Measurements from ENCODE around the gene LAMC2. TPM values are rescaled to one million over a fixed set of nuclear protein-coding genes. Genes with fewer than 3 reads are reported as not detected.
A peak's percentile ranks its signal among the peaks of the same experiment; 100 is the strongest.

The LAMC2 gene
- polyA plus RNA-seq, 1 donor (not counting 4 experiments of a cell fraction or from before 2014, with no cell fraction given) = 1,627 TPM

DNA sequence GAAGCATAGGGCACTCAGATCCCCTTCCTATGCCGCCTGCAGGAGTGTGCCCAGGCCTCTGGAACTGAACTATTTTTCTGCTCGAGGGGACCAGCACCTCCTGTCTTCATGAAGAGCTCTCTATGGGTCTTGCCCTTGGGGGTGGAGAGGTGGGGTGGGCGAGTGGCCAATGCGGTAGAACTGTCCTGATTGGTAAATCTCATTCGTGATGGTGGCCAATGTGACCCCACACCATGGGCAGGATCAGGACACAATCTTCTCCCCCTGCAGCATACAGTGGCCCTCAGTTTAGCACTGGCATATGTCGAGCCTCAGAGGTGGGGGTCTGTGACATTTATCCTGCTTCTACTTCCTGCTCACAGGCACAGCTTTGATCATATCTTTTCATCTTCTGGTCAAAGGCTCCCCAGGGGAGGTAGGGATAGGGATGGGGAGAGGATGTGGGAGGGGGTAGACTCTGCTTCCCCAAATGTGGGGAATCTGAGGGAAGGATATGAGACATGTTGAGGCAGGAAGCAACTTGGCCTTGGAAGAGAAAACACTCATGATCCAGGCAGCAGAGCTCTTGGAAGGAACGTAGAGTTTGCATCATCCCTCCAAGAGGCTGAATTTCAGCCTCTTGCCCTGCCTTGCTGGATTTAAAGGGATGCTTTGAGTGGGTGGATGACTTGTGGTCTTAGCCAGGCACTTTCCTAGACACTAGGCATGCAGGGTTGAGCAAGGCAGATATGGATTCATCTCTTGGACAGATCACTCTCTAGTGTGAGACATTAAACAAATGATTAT, 81.8 kb downstream of the LAMC2 start:
- no peaks in the 10 kb centered on the region for H3K27me3 ChIP-seq (ENCODE audit: control insufficient read depth, extremely low read depth, insufficient read depth, low read length)
- FAIRE-seq (peak; percentile 96), DNase-seq (ENCODE audit: low read depth, low spot score) (peak; percentile 88)
- no peak for TF ChIP-seq EZH2 (IDR thresholded peaks at IDR 0.05; ENCODE audit: low read length)
- TF ChIP-seq, protein P1, sequence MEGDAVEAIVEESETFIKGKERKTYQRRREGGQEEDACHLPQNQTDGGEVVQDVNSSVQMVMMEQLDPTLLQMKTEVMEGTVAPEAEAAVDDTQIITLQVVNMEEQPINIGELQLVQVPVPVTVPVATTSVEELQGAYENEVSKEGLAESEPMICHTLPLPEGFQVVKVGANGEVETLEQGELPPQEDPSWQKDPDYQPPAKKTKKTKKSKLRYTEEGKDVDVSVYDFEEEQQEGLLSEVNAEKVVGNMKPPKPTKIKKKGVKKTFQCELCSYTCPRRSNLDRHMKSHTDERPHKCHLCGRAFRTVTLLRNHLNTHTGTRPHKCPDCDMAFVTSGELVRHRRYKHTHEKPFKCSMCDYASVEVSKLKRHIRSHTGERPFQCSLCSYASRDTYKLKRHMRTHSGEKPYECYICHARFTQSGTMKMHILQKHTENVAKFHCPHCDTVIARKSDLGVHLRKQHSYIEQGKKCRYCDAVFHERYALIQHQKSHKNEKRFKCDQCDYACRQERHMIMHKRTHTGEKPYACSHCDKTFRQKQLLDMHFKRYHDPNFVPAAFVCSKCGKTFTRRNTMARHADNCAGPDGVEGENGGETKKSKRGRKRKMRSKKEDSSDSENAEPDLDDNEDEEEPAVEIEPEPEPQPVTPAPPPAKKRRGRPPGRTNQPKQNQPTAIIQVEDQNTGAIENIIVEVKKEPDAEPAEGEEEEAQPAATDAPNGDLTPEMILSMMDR (optimal IDR thresholded peaks at IDR 0.05 in 1 of 3, IDR thresholded peaks at IDR 0.05 in 1 of 3, conservative IDR thresholded peaks at IDR 0.05 in 1 of 3; ENCODE audit: extremely low read depth in 1 of 3, insufficient read depth in 2 of 3, low read length in 3 of 3) = no peak
- H3K9me1 ChIP-seq (ENCODE audit: control insufficient read depth, extremely low read depth, insufficient read depth, low read length) = no peaks in the 10 kb centered on the region
- dilution Hi-C loops (cut with MboI; ENCODE audit: extremely low pct_ligation_motif_present, low sequenced_read_pairs) = no loop called here
- H3K36me3 ChIP-seq (ENCODE audit: control insufficient read depth in 2 of 2, extremely low read depth in 1 of 2, insufficient read depth in 2 of 2, low read length in 2 of 2) = no peaks in the 10 kb centered on the region
- H3K9ac ChIP-seq (ENCODE audit: control insufficient read depth, extremely low read depth, insufficient read depth, low read length) = peak overlapping the region; percentile 10
- no peaks in the 10 kb centered on the region for H3K79me2 ChIP-seq (ENCODE audit: control insufficient read depth, insufficient read depth, low read length)
- H3K4me3 ChIP-seq (ENCODE audit: control insufficient read depth in 2 of 3, extremely low read depth in 1 of 3, insufficient read depth in 2 of 3, low read depth in 1 of 3, low read length in 3 of 3) = peak overlapping the region in 1 of 3 experiments; percentile 5
- H3K9me3 ChIP-seq (ENCODE audit: control insufficient read depth, low read depth, low read length) = no peaks in the 10 kb centered on the region
- no peaks in the 10 kb centered on the region for H4K20me1 ChIP-seq (ENCODE audit: control insufficient read depth, extremely low read depth, insufficient read depth, low read length)
- peaks cover 40% of the 10 kb centered on the region for H3K4me1 ChIP-seq (ENCODE audit: control insufficient read depth, extremely low read depth, insufficient read depth, low read length)
- peak overlapping the region; percentile 76 for H3K27ac ChIP-seq (ENCODE audit: control insufficient read depth, insufficient read depth, low read length)
- H2AFZ ChIP-seq (ENCODE audit: control insufficient read depth, low read length) = peak overlapping the region; percentile 4
- H3K4me2 ChIP-seq (ENCODE audit: control insufficient read depth, extremely low read depth, insufficient read depth, low read depth, low read length) = peak overlapping the region; percentile 22

DNA sequence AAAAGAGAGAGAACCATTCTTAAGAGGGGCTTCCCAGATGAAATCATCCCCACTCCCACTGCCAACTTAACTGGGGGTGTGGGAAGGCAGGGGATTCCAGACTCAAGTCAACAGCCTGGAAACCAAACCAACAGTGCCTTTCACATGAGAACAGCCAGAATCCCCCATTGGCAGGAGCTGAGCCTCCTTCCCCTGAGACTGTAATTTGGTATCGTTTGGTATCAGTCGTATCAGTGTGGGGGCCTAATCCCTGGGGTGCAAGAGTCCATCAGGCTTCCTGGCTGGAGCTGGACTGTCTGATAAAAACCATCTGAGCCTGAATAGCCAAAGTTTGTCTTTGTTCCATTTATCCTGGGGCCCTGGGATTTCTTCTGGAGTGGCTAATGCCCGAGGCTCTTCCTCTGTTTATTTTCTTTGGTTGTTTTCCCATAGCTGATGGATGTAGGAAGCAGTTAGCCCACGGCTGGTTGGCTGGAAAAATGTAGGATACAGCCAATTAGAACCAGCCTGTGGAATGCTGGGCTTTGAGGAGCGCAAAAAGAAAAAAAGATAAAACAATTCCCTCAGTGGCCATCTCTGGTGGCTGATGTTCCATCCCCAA, 84.6 kb downstream of the LAMC2 start:
- H2AFZ ChIP-seq (ENCODE audit: control insufficient read depth, low read length) = no peak overlapping the region
- no peaks in the 10 kb centered on the region for H3K79me2 ChIP-seq (ENCODE audit: control insufficient read depth, insufficient read depth, low read length)
- no peaks in the 10 kb centered on the region for H3K36me3 ChIP-seq (ENCODE audit: control insufficient read depth in 2 of 2, extremely low read depth in 1 of 2, insufficient read depth in 2 of 2, low read length in 2 of 2)
- H3K27ac ChIP-seq (ENCODE audit: control insufficient read depth, insufficient read depth, low read length) = no peak overlapping the region
- H3K9me1 ChIP-seq (ENCODE audit: control insufficient read depth, extremely low read depth, insufficient read depth, low read length) = no peaks in the 10 kb centered on the region
- no peak overlapping the region for H3K4me3 ChIP-seq (ENCODE audit: control insufficient read depth in 2 of 3, extremely low read depth in 1 of 3, insufficient read depth in 2 of 3, low read depth in 1 of 3, low read length in 3 of 3)
- H3K9me3 ChIP-seq (ENCODE audit: control insufficient read depth, low read depth, low read length) = no peaks in the 10 kb centered on the region
- peaks cover 47% of the 10 kb centered on the region for H3K4me1 ChIP-seq (ENCODE audit: control insufficient read depth, extremely low read depth, insufficient read depth, low read length)
- no peak overlapping the region for H3K9ac ChIP-seq (ENCODE audit: control insufficient read depth, extremely low read depth, insufficient read depth, low read length)
- FAIRE-seq = no peak
- dilution Hi-C loops (cut with MboI; ENCODE audit: extremely low pct_ligation_motif_present, low sequenced_read_pairs) = no loop called here
- no peak for DNase-seq (ENCODE audit: low read depth, low spot score)
- H3K4me2 ChIP-seq (ENCODE audit: control insufficient read depth, extremely low read depth, insufficient read depth, low read depth, low read length) = no peak overlapping the region
- TF ChIP-seq, protein P1 (optimal IDR thresholded peaks at IDR 0.05 in 1 of 3, IDR thresholded peaks at IDR 0.05 in 1 of 3, conservative IDR thresholded peaks at IDR 0.05 in 1 of 3; ENCODE audit: extremely low read depth in 1 of 3, insufficient read depth in 2 of 3, low read length in 3 of 3) = no peak
- TF ChIP-seq EZH2 (IDR thresholded peaks at IDR 0.05; ENCODE audit: low read length) = no peak
- H4K20me1 ChIP-seq (ENCODE audit: control insufficient read depth, extremely low read depth, insufficient read depth, low read length) = no peaks in the 10 kb centered on the region
- H3K27me3 ChIP-seq (ENCODE audit: control insufficient read depth, extremely low read depth, insufficient read depth, low read length) = no peaks in the 10 kb centered on the region
